OCI-LY3 (cell line): ENCODE measurements around the gene RAE1.

Experiments
- EZH2phosphoT487 ChIP-seq: fragments of 200-600 bp; shearing (Covaris generic); IDR thresholded peaks from 2 replicates; pipeline ENCODE4 v1.6.1; 2018; ENCODE audit warnings: antibody characterized with exemption, mixed run types, low read depth
- TF ChIP-seq, protein P1 (sequence below): fragments of 200-600, 300-600 bp; sonication (generic); IDR thresholded peaks from 2 replicates; pipeline ENCODE4 v1.5.1; 2014; ENCODE audit warnings: antibody characterized with exemption, low read length, low read depth

DNA sequence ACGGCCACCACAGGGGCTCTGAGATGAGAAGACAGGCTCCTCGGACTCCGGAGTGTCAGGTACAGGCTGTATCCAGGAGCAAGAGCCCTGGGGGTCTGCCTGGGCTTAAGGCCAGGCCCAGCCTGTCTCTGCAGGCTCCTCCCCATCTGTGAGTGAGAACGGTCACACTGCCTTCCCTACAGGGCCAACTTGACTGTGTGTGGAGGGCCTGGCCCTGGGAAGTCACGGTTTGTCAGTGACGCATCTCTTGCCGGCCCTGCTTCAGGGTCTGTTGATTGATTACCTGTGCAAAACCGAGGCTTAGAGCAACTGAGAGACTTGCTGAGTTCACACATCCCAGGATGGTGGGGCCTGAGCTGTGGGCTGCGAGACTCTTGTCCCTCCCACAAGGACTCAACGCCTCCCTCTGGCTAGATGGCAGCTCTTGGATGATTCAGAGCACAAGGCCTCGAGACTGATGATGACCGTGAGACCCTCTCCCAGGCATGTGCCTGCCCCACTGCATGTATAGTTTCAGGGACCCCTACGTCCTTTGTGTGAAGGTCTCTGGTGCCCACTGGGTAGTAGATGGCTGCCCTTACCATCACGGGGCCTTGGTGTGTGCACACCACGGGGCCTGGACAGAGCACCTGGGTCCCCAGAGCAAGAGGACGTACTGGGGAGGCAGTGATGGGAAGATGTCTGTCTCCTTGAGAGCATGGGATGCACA lies 46.1 kb downstream of the RAE1 start:
- TF ChIP-seq, protein P1, sequence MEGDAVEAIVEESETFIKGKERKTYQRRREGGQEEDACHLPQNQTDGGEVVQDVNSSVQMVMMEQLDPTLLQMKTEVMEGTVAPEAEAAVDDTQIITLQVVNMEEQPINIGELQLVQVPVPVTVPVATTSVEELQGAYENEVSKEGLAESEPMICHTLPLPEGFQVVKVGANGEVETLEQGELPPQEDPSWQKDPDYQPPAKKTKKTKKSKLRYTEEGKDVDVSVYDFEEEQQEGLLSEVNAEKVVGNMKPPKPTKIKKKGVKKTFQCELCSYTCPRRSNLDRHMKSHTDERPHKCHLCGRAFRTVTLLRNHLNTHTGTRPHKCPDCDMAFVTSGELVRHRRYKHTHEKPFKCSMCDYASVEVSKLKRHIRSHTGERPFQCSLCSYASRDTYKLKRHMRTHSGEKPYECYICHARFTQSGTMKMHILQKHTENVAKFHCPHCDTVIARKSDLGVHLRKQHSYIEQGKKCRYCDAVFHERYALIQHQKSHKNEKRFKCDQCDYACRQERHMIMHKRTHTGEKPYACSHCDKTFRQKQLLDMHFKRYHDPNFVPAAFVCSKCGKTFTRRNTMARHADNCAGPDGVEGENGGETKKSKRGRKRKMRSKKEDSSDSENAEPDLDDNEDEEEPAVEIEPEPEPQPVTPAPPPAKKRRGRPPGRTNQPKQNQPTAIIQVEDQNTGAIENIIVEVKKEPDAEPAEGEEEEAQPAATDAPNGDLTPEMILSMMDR = no peak
- TF ChIP-seq EZH2phosphoT487 = no peak
